GM23338 (cell line): Measurements from ENCODE around the gene CLCF1. TPM values are rescaled to one million over a fixed set of nuclear protein-coding genes. Genes with fewer than 3 reads are reported as not detected.
A peak's percentile ranks its signal among the peaks of the same experiment; 100 is the strongest.

Experiments used
- ATAC-seq: fragments of 200-7000 bp; cut with Tn5 transposase; 3 replicates; pipeline ENCODE4 v1.9.1; 2020
- DNase-seq: peaks from one replicate; pipeline ENCODE4 v3.0.0-alpha.2; 2015; ENCODE audit warnings: low spot score
- H2AFZ ChIP-seq: fragments of 200-600 bp; sonication (generic); 2 replicates; pipeline ENCODE4 v1.8.0; 2016; ENCODE audit warnings: antibody characterized with exemption, mild to moderate bottlenecking, moderate library complexity
- H3F3A ChIP-seq: fragments of 200-600 bp; sonication (generic); replicated peaks from 2 replicates; pipeline ENCODE4 v1.8.0; 2017; ENCODE audit warnings: antibody characterized with exemption, mixed run types, low read depth
- H3K27ac ChIP-seq: fragments of 200-600 bp; sonication (generic); 2 replicates; pipeline ENCODE4 v1.6.1; 2016; ENCODE audit warnings: low read depth
- H3K27me3 ChIP-seq: fragments of 200-600 bp; sonication (generic); 2 replicates; pipeline ENCODE4 v1.8.0; 2016; ENCODE audit warnings: mild to moderate bottlenecking, mixed run types, moderate library complexity; ENCODE audit not compliant: insufficient read depth
- H3K36me3 ChIP-seq: fragments of 200-600 bp; sonication (generic); 2 replicates; pipeline ENCODE4 v1.8.0; 2016; ENCODE audit warnings: mild to moderate bottlenecking; ENCODE audit not compliant: insufficient read depth
- H3K4me1 ChIP-seq: fragments of 200-600 bp; sonication (generic); 2 replicates; pipeline ENCODE4 v1.8.0; 2016; ENCODE audit warnings: mild to moderate bottlenecking, moderate library complexity; ENCODE audit not compliant: insufficient read depth
- H3K4me2 ChIP-seq: fragments of 200-600 bp; sonication (generic); 2 replicates; pipeline ENCODE4 v1.7.1; 2017; ENCODE audit warnings: mixed run types
- H3K4me3 ChIP-seq: fragments of 200-600 bp; sonication (generic); 2 replicates; pipeline ENCODE4 v1.6.1; 2016; ENCODE audit warnings: mixed run types
- H3K79me2 ChIP-seq: fragments of 200-600 bp; sonication (generic); replicated peaks from 2 replicates; pipeline ENCODE4 v1.8.0; 2017; ENCODE audit warnings: mild to moderate bottlenecking; ENCODE audit not compliant: insufficient read depth
- H3K9me2 ChIP-seq: fragments of 200-600 bp; sonication (generic); 2 replicates; pipeline ENCODE4 v1.8.0; 2017; ENCODE audit not compliant: insufficient read depth
- H4K20me1 ChIP-seq: fragments of 200-600 bp; sonication (generic); replicated peaks from 2 replicates; pipeline ENCODE4 v1.8.0; 2017; ENCODE audit warnings: mild to moderate bottlenecking; ENCODE audit not compliant: insufficient read depth
- H3K27ac Mint-ChIP-seq: 2 replicates; pipeline ENCODE4 v1.8.0; 2020; ENCODE audit warnings: inconsistent platforms, mild to moderate bottlenecking, moderate library complexity, mixed read lengths
- H3K27me3 Mint-ChIP-seq: 3 replicates; pipeline ENCODE4 v1.8.0; 2022; ENCODE audit warnings: low read depth, mild to moderate bottlenecking, moderate library complexity, mixed read lengths, inconsistent platforms; ENCODE audit not compliant: insufficient read depth, poor library complexity
- H3K36me3 Mint-ChIP-seq: 3 replicates; pipeline ENCODE4 v1.8.0; 2021; ENCODE audit warnings: low read depth, mild to moderate bottlenecking, inconsistent platforms, moderate library complexity, mixed read lengths
- H3K4me1 Mint-ChIP-seq: 3 replicates; pipeline ENCODE4 v1.8.0; 2020; ENCODE audit warnings: mild to moderate bottlenecking, inconsistent platforms, mixed read lengths
- H3K4me3 Mint-ChIP-seq: 3 replicates; pipeline ENCODE4 v1.8.0; 2021; ENCODE audit warnings: moderate library complexity, mild to moderate bottlenecking, inconsistent platforms, mixed read lengths
- H3K9me3 Mint-ChIP-seq: 3 replicates; pipeline ENCODE4 v1.8.0; 2020; ENCODE audit warnings: moderate library complexity, mild to moderate bottlenecking, inconsistent platforms, mixed read lengths
- CTCF ChIP-seq, 2 experiments: fragments of 200-600 bp in 1 of 2; sonication (generic) in 1 of 2; conservative IDR thresholded peaks; 2 replicates each; pipeline versions ENCODE4 v1.5.1 to v1.6.1; 2016 to 2017; ENCODE audit warnings: antibody characterized with exemption in 2 of 2, low read depth in 2 of 2, mild to moderate bottlenecking in 2 of 2, moderate library complexity in 1 of 2
- ETS1 ChIP-seq: IDR thresholded peaks from 2 replicates; pipeline ENCODE4 v1.6.1; 2016; ENCODE audit warnings: antibody characterized with exemption
- EZH2 ChIP-seq: fragments of 200-600 bp; sonication (generic); IDR thresholded peaks from one replicate; pipeline ENCODE4 v1.8.0; 2017; ENCODE audit warnings: antibody characterized with exemption, mild to moderate bottlenecking, low read depth; ENCODE audit not compliant: unreplicated experiment
- JUNB ChIP-seq: IDR thresholded peaks from one replicate; pipeline ENCODE4 v1.6.1; 2016; ENCODE audit warnings: antibody characterized with exemption; ENCODE audit not compliant: unreplicated experiment
- NANOG ChIP-seq: IDR thresholded peaks from 2 replicates; pipeline ENCODE4 v1.6.1; 2016; ENCODE audit warnings: antibody characterized with exemption, borderline replicate concordance
- STAT1 ChIP-seq: IDR thresholded peaks from one replicate; pipeline ENCODE4 v1.6.1; 2016; ENCODE audit warnings: antibody characterized with exemption; ENCODE audit not compliant: unreplicated experiment
- polyA plus RNA-seq: library from polyadenylated mRNA; unstranded; fragments of >200 nt; fragmentation: Nextera tagmentation; extraction: Ambion mirVana; gene quantifications from 2 replicates; pipeline ENCODE4 v1.2.1, GENCODE V29; 2016
- total RNA-seq: library from RNA; depleted of rRNA; stranded (reverse); fragments of >200 nt; shearing (Covaris generic); gene quantifications from 2 replicates; pipeline ENCODE4 v1.2.3, GENCODE V29; 2014
- TF ChIP-seq, protein P1 (sequence below): IDR thresholded peaks from one replicate; pipeline ENCODE4 v1.6.1; 2018; ENCODE audit warnings: antibody characterized with exemption; ENCODE audit not compliant: unreplicated experiment

The CLCF1 gene
- total and polyA plus RNA-seq, 2 experiments from 2014 or later: 0.32 TPM; not detected in 1

DNA sequence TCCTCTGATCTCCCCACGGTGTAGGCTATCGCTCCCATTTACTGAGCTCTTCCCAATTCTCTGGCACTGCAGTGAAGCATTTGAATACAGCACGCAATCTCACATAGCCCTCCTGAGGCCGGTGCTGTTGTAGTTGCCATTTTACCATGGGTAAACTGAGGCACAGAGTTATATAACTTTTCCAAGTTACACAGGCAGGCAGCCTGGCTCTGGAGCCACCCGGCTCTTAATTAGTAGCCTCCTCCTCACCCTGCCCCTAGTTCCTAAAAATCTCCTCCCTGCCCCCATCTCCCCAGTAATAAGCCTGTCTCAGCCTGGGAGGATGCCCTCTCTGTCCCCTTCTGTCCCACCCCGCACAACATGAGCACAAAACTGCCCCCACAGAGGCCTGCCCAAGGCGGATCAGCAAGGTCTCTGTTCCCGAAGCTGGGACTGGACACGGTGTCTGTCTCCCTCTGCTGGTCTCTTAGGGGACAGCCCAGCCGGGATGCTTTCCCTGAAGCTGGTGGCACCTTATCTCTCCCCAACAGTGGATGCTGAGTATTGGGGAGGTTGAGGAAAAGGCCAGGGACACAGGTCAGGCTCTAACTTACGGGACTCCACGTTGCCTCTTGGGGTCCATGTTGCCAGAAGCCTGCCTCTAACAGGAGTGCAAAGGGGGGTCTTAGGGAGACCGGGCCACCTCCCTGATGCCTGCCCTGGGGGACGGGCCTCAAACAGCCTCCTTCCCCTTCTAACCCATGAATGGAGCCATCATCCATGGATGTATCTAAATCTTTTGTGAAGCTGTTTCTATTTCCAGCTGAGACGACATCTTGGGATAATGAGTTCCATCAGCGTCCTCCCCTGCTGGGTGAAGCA, 9.1 kb upstream of the CLCF1 start:
- Mint-ChIP-seq H3K27ac (no peak overlapping the region), H3K4me3 (no peak overlapping the region; the same call in 2 of the 3 replicates), H3K36me3 (no peaks in the 10 kb centered on the region), H3K4me1 (peaks cover 25% of the 10 kb centered on the region; the same call in 2 of the 3 replicates), H3K27me3 (peaks cover 14% of the 10 kb centered on the region), H3K9me3 (no peaks in the 10 kb centered on the region; the same call in 1 of the 3 replicates)
- H2AFZ ChIP-seq: 0 out of 2 replicates have a peak overlapping the region, but pooled peaks have one; percentile 23
- no peak overlapping the region for H3K4me2 ChIP-seq
- no peaks in the 10 kb centered on the region for H3K79me2 ChIP-seq
- no peak overlapping the region for H3K27ac ChIP-seq
- H3K27me3 ChIP-seq: peaks cover 22% of the 10 kb centered on the region
- DNase-seq: peak; percentile 85
- H3K4me1 ChIP-seq: peaks cover 8% of the 10 kb centered on the region; the same call in 1 of the 2 replicates
- H3K36me3 ChIP-seq: no peaks in the 10 kb centered on the region
- TF ChIP-seq EZH2: no peak
- TF ChIP-seq, protein P1, sequence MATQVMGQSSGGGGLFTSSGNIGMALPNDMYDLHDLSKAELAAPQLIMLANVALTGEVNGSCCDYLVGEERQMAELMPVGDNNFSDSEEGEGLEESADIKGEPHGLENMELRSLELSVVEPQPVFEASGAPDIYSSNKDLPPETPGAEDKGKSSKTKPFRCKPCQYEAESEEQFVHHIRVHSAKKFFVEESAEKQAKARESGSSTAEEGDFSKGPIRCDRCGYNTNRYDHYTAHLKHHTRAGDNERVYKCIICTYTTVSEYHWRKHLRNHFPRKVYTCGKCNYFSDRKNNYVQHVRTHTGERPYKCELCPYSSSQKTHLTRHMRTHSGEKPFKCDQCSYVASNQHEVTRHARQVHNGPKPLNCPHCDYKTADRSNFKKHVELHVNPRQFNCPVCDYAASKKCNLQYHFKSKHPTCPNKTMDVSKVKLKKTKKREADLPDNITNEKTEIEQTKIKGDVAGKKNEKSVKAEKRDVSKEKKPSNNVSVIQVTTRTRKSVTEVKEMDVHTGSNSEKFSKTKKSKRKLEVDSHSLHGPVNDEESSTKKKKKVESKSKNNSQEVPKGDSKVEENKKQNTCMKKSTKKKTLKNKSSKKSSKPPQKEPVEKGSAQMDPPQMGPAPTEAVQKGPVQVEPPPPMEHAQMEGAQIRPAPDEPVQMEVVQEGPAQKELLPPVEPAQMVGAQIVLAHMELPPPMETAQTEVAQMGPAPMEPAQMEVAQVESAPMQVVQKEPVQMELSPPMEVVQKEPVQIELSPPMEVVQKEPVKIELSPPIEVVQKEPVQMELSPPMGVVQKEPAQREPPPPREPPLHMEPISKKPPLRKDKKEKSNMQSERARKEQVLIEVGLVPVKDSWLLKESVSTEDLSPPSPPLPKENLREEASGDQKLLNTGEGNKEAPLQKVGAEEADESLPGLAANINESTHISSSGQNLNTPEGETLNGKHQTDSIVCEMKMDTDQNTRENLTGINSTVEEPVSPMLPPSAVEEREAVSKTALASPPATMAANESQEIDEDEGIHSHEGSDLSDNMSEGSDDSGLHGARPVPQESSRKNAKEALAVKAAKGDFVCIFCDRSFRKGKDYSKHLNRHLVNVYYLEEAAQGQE: no peak
- peak; percentile 96 to 100 for TF ChIP-seq CTCF (conservative IDR thresholded peaks at IDR 0.05; ENCODE audit: low read depth in 2 of 2)
- TF ChIP-seq ETS1: no peak
- TF ChIP-seq JUNB: no peak
- TF ChIP-seq NANOG: no peak
- TF ChIP-seq STAT1: no peak
- H3K4me3 ChIP-seq: no peak overlapping the region
- peak; percentile 90 for ATAC-seq
- H3K9me2 ChIP-seq: no peaks in the 10 kb centered on the region
- H4K20me1 ChIP-seq: no peaks in the 10 kb centered on the region
- H3F3A ChIP-seq: no peaks in the 10 kb centered on the region
